ENCODE results near the gene ADARB1. TPM values are rescaled to one million over a fixed set of nuclear protein-coding genes. Genes with fewer than 3 reads are reported as not detected.
"Not testable (repeated sequence)": the region's sequence is repeated elsewhere in the genome, so short reads cannot be mapped to it uniquely, and the experiment has no call there.

ADARB1 gene
- total RNA-seq, 1 experiment from 2014 or later, result 8.3 TPM

GRCh38 chr21:45134279-45135076, 60.1 kb downstream of the ADARB1 start:
- DNase-seq (ENCODE audit: low read depth, low spot score), result no peak
- in situ Hi-C loops (cut with HindIII; ENCODE audit: low pct_unique_long_range_greater_than_20kb, low sequenced_read_pairs), result no loop called here

GRCh38 chr21:45135122-45135521, 60.7 kb downstream of the ADARB1 start:
- no peak for DNase-seq (ENCODE audit: low read depth, low spot score)
- in situ Hi-C loops (cut with HindIII; ENCODE audit: low pct_unique_long_range_greater_than_20kb, low sequenced_read_pairs), result no loop called here

- in situ Hi-C loops (cut with HindIII; ENCODE audit: low pct_unique_long_range_greater_than_20kb, low sequenced_read_pairs), result no loop called here
- no peak for DNase-seq (ENCODE audit: low read depth, low spot score)
These were observed 61.5 kb downstream of the ADARB1 start for GRCh38 chr21:45135868-45136267.

- in situ Hi-C loops (cut with HindIII; ENCODE audit: low pct_unique_long_range_greater_than_20kb, low sequenced_read_pairs), result no loop called here
- no peak for DNase-seq (ENCODE audit: low read depth, low spot score)
These were observed 62.1 kb downstream of the ADARB1 start for GRCh38 chr21:45136500-45136899.

GRCh38 chr21:45136927-45137611, 62.7 kb downstream of the ADARB1 start:
- in situ Hi-C loops (cut with HindIII; ENCODE audit: low pct_unique_long_range_greater_than_20kb, low sequenced_read_pairs), result no loop called here
- DNase-seq (ENCODE audit: low read depth, low spot score), result peak; percentile 87

- DNase-seq (ENCODE audit: low read depth, low spot score), result no peak
- in situ Hi-C loops (cut with HindIII; ENCODE audit: low pct_unique_long_range_greater_than_20kb, low sequenced_read_pairs), result no loop called here
These were observed 63.2 kb downstream of the ADARB1 start for GRCh38 chr21:45137612-45137937.

- in situ Hi-C loops (cut with HindIII; ENCODE audit: low pct_unique_long_range_greater_than_20kb, low sequenced_read_pairs), result no loop called here
- peak; percentile 79 for DNase-seq (ENCODE audit: low read depth, low spot score)
These were observed 64.0 kb downstream of the ADARB1 start for GRCh38 chr21:45138199-45139002.

GRCh38 chr21:45139003-45139360, 64.6 kb downstream of the ADARB1 start:
- DNase-seq (ENCODE audit: low read depth, low spot score); in situ Hi-C loops (cut with HindIII; ENCODE audit: low pct_unique_long_range_greater_than_20kb, low sequenced_read_pairs): not testable (repeated sequence)

- no peak for DNase-seq (ENCODE audit: low read depth, low spot score)
- in situ Hi-C loops (cut with HindIII; ENCODE audit: low pct_unique_long_range_greater_than_20kb, low sequenced_read_pairs), result no loop called here
These were observed 65.1 kb downstream of the ADARB1 start for GRCh38 chr21:45139473-45139872.

- DNase-seq (ENCODE audit: low read depth, low spot score), result peak; percentile 90
- in situ Hi-C loops (cut with HindIII; ENCODE audit: low pct_unique_long_range_greater_than_20kb, low sequenced_read_pairs), result no loop called here
These were observed 66.1 kb downstream of the ADARB1 start for GRCh38 chr21:45140346-45140940.

GRCh38 chr21:45140944-45141343, 66.6 kb downstream of the ADARB1 start:
- in situ Hi-C loops (cut with HindIII; ENCODE audit: low pct_unique_long_range_greater_than_20kb, low sequenced_read_pairs); DNase-seq (ENCODE audit: low read depth, low spot score): not testable (repeated sequence)

- in situ Hi-C loops (cut with HindIII; ENCODE audit: low pct_unique_long_range_greater_than_20kb, low sequenced_read_pairs), result no loop called here
- no peak for DNase-seq (ENCODE audit: low read depth, low spot score)
These were observed 67.1 kb downstream of the ADARB1 start for GRCh38 chr21:45141507-45141906.

GRCh38 chr21:45142469-45143308, 68.3 kb downstream of the ADARB1 start:
- DNase-seq (ENCODE audit: low read depth, low spot score), result peak; percentile 38
- in situ Hi-C loops (cut with HindIII; ENCODE audit: low pct_unique_long_range_greater_than_20kb, low sequenced_read_pairs), result no loop called here

GRCh38 chr21:45143855-45144254, 69.5 kb downstream of the ADARB1 start:
- in situ Hi-C loops (cut with HindIII; ENCODE audit: low pct_unique_long_range_greater_than_20kb, low sequenced_read_pairs), result no loop called here
- no peak for DNase-seq (ENCODE audit: low read depth, low spot score)

- in situ Hi-C loops (cut with HindIII; ENCODE audit: low pct_unique_long_range_greater_than_20kb, low sequenced_read_pairs), result no loop called here
- no peak for DNase-seq (ENCODE audit: low read depth, low spot score)
These were observed 70.8 kb downstream of the ADARB1 start for GRCh38 chr21:45145146-45145545.

GRCh38 chr21:45145846-45146245, 71.5 kb downstream of the ADARB1 start:
- DNase-seq (ENCODE audit: low read depth, low spot score); in situ Hi-C loops (cut with HindIII; ENCODE audit: low pct_unique_long_range_greater_than_20kb, low sequenced_read_pairs): not testable (repeated sequence)

GRCh38 chr21:45146306-45146705, 71.9 kb downstream of the ADARB1 start:
- no peak for DNase-seq (ENCODE audit: low read depth, low spot score)
- in situ Hi-C loops (cut with HindIII; ENCODE audit: low pct_unique_long_range_greater_than_20kb, low sequenced_read_pairs), result no loop called here

Measured in SK-MEL-5 (cell line).